Measurements from ENCODE around the gene SH2D6. TPM values are rescaled to one million over a fixed set of nuclear protein-coding genes. Genes with fewer than 3 reads are reported as not detected.

Gene SH2D6
- total RNA-seq, 2 experiments from 2014 or later, result 0.40 to 0.88 TPM

GRCh38 chr2:85388878-85389538 is 29.5 kb upstream of the SH2D6 start:
- Mint-ChIP-seq H3K4me1 (ENCODE audit: low read depth) (peaks cover 5% of the 10 kb centered on the region), H3K27me3 (ENCODE audit: low read depth) (no peaks in the 10 kb centered on the region), H3K9me3 (no peaks in the 10 kb centered on the region), H3K4me3 (no peak overlapping the region), H3K36me3 (ENCODE audit: low read depth) (peaks cover 4% of the 10 kb centered on the region), H3K27ac (no peak overlapping the region)
- CTCF ChIA-PET, result interaction anchor here (0.5 to 7.0 kb wide), 5 partner anchors 32 to 241 kb away, joined by 3 to 78 read pairs (median 4); no protein-coding TSS in a partner anchor
- DNase-seq, result no peak
- intact Hi-C loops (cut with micrococcal nuclease), result no loop called here

DNA sequence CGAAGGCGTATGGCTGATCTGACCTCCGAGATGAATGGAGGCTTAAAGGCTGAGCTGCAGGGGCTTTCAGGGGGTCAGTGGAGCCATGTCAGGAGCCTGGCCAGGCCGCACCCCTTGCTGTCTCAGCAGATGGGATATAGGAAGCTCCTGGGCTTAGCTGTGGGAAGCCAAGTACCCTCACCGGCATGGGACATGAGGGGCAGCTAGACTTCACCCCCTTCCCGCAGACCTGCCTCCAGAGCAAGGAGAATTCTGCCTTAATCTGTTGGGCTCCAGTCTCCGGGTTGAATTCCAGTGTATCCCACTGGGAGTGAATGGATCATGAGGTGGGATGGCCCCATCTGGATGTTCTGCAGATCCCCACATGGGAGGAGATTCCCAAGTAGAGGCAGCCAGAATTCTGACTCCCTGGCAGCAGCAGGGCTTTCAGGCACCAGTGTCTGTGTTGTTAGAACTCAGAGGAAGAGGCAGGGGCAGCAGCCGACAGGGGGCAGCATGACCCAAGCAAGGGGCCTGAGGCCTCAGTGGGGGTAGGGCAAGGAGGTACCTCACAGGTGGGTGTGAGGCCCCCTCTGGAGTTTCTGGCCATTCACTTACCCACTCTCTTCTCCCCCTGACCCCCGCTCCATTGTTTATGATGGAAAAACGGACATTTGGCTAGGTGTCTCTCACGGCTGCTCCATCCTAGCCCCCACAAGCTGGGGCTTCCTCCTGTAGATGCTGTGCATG is 27.4 kb upstream of the SH2D6 start:
- Mint-ChIP-seq H3K4me1 (ENCODE audit: low read depth) (peaks cover 5% of the 10 kb centered on the region), H3K4me3 (no peak overlapping the region), H3K27ac (no peak overlapping the region), H3K9me3 (no peaks in the 10 kb centered on the region), H3K27me3 (ENCODE audit: low read depth) (no peaks in the 10 kb centered on the region), H3K36me3 (ENCODE audit: low read depth) (peaks cover 2% of the 10 kb centered on the region)
- intact Hi-C loops (cut with micrococcal nuclease), result loop anchor here (1.0 to 5.0 kb wide), 3 partner anchors 29 to 316 kb away; no protein-coding TSS in a partner anchor
- CTCF ChIA-PET, result interaction anchor here (0.7 to 7.0 kb wide), 8 partner anchors 16 to 169 kb away, joined by 3 to 78 read pairs (median 4); no protein-coding TSS in a partner anchor
- peak; percentile 79 for DNase-seq

DNA sequence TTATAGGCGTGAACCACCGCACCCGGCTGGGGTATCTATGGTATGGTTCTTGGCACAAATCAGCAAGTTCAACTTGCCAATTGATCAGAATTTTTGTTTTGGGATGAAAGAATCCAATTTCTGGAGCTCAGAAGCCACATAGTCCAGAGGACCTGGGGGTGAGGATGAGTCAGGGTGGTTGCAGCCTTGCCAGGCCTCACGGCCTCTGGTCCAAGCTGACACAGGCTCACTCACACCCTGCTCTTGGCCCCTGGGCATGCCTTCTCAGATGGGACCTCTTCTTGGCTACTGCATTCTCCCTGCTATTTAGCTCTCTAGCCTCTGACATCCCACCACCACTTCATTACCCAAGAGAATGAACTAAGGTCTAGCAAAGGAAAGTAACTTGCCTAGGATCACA is 24.7 kb upstream of the SH2D6 start:
- H3K27me3 Mint-ChIP-seq (ENCODE audit: low read depth), result no peaks in the 10 kb centered on the region
- CTCF ChIA-PET, result interaction anchor here (1.0 to 7.0 kb wide), 2 partner anchors 93 to 156 kb away, joined by 4 to 78 read pairs; no protein-coding TSS in a partner anchor
- intact Hi-C loops (cut with micrococcal nuclease), result loop anchor here (5.0 kb wide), 1 partner anchor 313 kb away; no protein-coding TSS in a partner anchor
- no peak for DNase-seq
- peaks cover 5% of the 10 kb centered on the region for H3K4me1 Mint-ChIP-seq (ENCODE audit: low read depth)
- no peak overlapping the region for H3K27ac Mint-ChIP-seq
- no peaks in the 10 kb centered on the region for H3K9me3 Mint-ChIP-seq
- no peak overlapping the region for H3K4me3 Mint-ChIP-seq
- peaks cover 2% of the 10 kb centered on the region for H3K36me3 Mint-ChIP-seq (ENCODE audit: low read depth)

- peaks cover 2% of the 10 kb centered on the region for H3K36me3 Mint-ChIP-seq (ENCODE audit: low read depth)
- no peaks in the 10 kb centered on the region for H3K27me3 Mint-ChIP-seq (ENCODE audit: low read depth)
- no peak overlapping the region for H3K27ac Mint-ChIP-seq
- peaks cover 5% of the 10 kb centered on the region for H3K4me1 Mint-ChIP-seq (ENCODE audit: low read depth)
- CTCF ChIA-PET, result interaction anchor here (7.0 kb wide), 1 partner anchor 156 kb away, joined by 78 read pairs; no protein-coding TSS in a partner anchor
- no peak for DNase-seq
- no peak overlapping the region for H3K4me3 Mint-ChIP-seq
- intact Hi-C loops (cut with micrococcal nuclease), result loop anchor here (5.0 kb wide), 1 partner anchor 313 kb away; no protein-coding TSS in a partner anchor
- H3K9me3 Mint-ChIP-seq, result no peaks in the 10 kb centered on the region
Measured at GRCh38 chr2:85394261-85394681, 24.2 kb upstream of the SH2D6 start.

GRCh38 chr2:85394976-85395375 is 23.5 kb upstream of the SH2D6 start:
- Mint-ChIP-seq H3K27ac (no peak overlapping the region), H3K4me3 (no peak overlapping the region), H3K36me3 (ENCODE audit: low read depth) (peaks cover 2% of the 10 kb centered on the region), H3K9me3 (no peaks in the 10 kb centered on the region), H3K4me1 (ENCODE audit: low read depth) (peaks cover 5% of the 10 kb centered on the region), H3K27me3 (ENCODE audit: low read depth) (no peaks in the 10 kb centered on the region)
- DNase-seq, result no peak
- intact Hi-C loops (cut with micrococcal nuclease), result loop anchor here (5.0 kb wide), 1 partner anchor 312 kb away; no protein-coding TSS in a partner anchor
- CTCF ChIA-PET, result interaction anchor here (7.0 kb wide), 1 partner anchor 155 kb away, joined by 78 read pairs; no protein-coding TSS in a partner anchor

GRCh38 chr2:85395912-85396475 is 22.5 kb upstream of the SH2D6 start:
- intact Hi-C loops (cut with micrococcal nuclease), result no loop called here
- no peak overlapping the region for H3K4me3 Mint-ChIP-seq
- H3K36me3 Mint-ChIP-seq (ENCODE audit: low read depth), result no peaks in the 10 kb centered on the region
- no peaks in the 10 kb centered on the region for H3K27me3 Mint-ChIP-seq (ENCODE audit: low read depth)
- peaks cover 5% of the 10 kb centered on the region for H3K4me1 Mint-ChIP-seq (ENCODE audit: low read depth)
- no peak for DNase-seq
- CTCF ChIA-PET, result interaction anchor here (7.0 kb wide), 1 partner anchor 154 kb away, joined by 78 read pairs; no protein-coding TSS in a partner anchor
- no peak overlapping the region for H3K27ac Mint-ChIP-seq
- no peaks in the 10 kb centered on the region for H3K9me3 Mint-ChIP-seq

DNA sequence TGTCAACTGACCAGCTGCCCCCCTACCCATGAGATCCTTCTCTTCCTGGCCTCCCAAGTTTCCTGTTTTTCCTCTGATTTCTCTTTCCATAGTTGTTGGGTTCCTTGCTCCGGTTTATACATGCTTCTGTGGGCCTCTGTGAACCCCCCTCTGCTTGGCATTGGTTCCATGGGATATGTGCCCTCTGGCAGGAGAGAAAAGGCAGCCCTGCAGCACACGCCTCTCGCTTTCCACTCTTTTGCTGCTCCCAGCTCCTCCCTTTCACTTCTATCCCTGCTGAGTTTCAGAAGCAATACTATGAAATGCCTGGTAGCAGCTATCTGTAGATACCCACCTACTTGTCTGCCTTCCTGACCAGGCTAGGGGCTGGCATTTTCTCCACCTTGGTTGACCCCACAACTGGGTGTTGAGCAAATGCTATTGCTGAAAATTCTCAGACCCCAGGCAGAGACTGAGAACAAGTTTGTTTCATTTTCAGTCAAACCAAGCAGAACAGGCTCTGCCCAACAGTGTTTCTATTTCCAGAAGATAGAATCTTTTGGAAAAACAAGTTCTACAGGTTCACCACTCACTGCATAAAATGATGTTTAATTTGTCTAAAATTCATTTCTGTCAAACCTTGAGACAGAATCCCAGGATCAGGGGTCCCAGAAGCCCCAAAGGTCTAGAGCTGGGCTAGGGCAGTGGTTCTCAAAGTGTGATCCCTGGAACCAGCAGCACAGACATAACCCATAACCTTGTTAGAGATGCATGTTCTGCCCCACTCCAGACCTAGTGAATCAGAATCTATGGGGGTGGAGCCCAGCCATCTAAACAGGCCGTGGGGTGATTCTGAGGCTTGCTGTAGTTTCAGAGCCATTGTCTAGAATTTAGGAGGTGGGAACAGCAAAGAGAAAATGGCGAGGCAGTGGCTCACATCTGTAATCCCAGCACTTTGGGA is 21.7 kb upstream of the SH2D6 start:
- no peak overlapping the region for H3K27ac Mint-ChIP-seq
- CTCF ChIA-PET, result no interaction called here

DNA sequence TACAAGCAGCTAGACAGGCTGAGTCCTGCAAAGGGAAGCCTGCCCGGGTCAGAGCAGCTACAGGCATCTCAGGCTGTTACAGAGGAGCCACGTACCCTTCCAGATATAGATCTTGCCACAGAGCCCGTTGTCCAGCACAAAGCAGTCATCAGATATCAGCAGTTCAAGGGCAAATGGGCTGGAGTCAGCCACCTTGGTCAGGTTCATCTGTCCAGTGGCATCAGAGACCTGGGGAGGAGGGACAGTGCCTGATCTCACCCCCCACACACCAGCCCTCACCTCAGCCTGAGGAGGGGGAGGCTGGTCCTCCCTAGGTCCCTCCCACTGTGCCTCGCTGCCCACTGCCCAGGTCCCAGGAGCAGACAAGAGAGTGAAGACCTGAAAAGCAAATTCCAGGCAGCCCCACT is 20.6 kb upstream of the SH2D6 start:
- intact Hi-C loops (cut with micrococcal nuclease), result no loop called here

More for the DNA sequence above, 21.7 kb upstream of the SH2D6 start:
- no peak for DNase-seq
- H3K9me3 Mint-ChIP-seq, result no peaks in the 10 kb centered on the region
- H3K4me1 Mint-ChIP-seq (ENCODE audit: low read depth), result peaks cover 5% of the 10 kb centered on the region
- no peaks in the 10 kb centered on the region for H3K36me3 Mint-ChIP-seq (ENCODE audit: low read depth)
- no peaks in the 10 kb centered on the region for H3K27me3 Mint-ChIP-seq (ENCODE audit: low read depth)
- H3K4me3 Mint-ChIP-seq, result no peak overlapping the region
- intact Hi-C loops (cut with micrococcal nuclease), result no loop called here

DNA sequence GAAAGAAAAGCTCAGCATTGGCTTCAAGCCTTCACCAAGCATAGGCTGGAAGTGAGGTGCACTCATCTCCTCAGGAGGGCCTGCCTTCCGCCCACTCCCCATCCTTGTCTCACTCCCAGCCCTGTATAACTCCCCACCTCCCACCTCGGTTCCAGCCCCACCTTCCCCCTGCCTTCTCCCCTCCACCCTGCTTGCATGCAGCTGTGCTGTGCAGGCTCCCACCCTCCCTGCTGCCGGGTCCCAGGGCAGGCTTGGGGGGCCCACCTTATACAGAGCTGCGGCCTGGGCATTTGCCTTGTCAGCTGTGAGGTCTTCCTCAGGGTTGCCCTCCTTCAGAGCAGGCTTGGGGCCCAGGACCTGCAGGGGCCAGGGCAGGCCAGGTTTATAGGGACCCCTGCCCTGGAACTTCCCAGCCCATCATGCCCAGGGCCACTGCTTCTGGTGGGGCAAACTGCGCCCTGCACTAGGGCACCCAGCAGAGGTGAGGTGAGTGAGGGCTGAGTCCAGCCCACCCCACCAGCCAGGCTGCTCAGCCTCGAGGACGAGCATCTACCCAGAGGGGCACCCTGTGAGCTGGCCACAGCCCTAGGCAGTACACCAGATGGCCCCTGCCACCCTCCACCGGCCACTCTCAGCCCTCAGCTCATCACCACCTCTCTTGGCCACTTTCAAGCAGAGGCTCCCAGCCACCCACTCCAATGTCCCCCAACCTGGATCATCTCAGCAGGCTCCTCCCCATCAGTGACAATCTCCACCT is 19.9 kb upstream of the SH2D6 start:
- Mint-ChIP-seq H3K27me3 (ENCODE audit: low read depth) (no peaks in the 10 kb centered on the region), H3K9me3 (peaks cover 7% of the 10 kb centered on the region), H3K27ac (no peak overlapping the region), H3K4me1 (ENCODE audit: low read depth) (no peaks in the 10 kb centered on the region), H3K4me3 (no peak overlapping the region), H3K36me3 (ENCODE audit: low read depth) (no peaks in the 10 kb centered on the region)
- intact Hi-C loops (cut with micrococcal nuclease), result no loop called here
- no peak for DNase-seq
- CTCF ChIA-PET, result interaction anchor here (0.7 kb wide), 1 partner anchor 154 kb away, joined by 3 read pairs; no protein-coding TSS in a partner anchor

More for the DNA sequence above, 20.6 kb upstream of the SH2D6 start:
- no peak overlapping the region for H3K27ac Mint-ChIP-seq
- CTCF ChIA-PET, result interaction anchor here (0.7 kb wide), 1 partner anchor 154 kb away, joined by 3 read pairs; no protein-coding TSS in a partner anchor
- no peak overlapping the region for H3K4me3 Mint-ChIP-seq
- H3K9me3 Mint-ChIP-seq, result peaks cover under 1% of the 10 kb centered on the region
- no peak for DNase-seq
- no peaks in the 10 kb centered on the region for H3K27me3 Mint-ChIP-seq (ENCODE audit: low read depth)
- H3K36me3 Mint-ChIP-seq (ENCODE audit: low read depth), result no peaks in the 10 kb centered on the region
- no peaks in the 10 kb centered on the region for H3K4me1 Mint-ChIP-seq (ENCODE audit: low read depth)

GRCh38 chr2:85399183-85399455 is 19.4 kb upstream of the SH2D6 start:
- no peak overlapping the region for H3K27ac Mint-ChIP-seq
- peaks cover under 1% of the 10 kb centered on the region for H3K36me3 Mint-ChIP-seq (ENCODE audit: low read depth)
- H3K9me3 Mint-ChIP-seq, result peaks cover 9% of the 10 kb centered on the region
- no peaks in the 10 kb centered on the region for H3K27me3 Mint-ChIP-seq (ENCODE audit: low read depth)
- intact Hi-C loops (cut with micrococcal nuclease), result no loop called here
- no peak overlapping the region for H3K4me3 Mint-ChIP-seq
- no peaks in the 10 kb centered on the region for H3K4me1 Mint-ChIP-seq (ENCODE audit: low read depth)
- DNase-seq, result no peak
- CTCF ChIA-PET, result no interaction called here

DNA sequence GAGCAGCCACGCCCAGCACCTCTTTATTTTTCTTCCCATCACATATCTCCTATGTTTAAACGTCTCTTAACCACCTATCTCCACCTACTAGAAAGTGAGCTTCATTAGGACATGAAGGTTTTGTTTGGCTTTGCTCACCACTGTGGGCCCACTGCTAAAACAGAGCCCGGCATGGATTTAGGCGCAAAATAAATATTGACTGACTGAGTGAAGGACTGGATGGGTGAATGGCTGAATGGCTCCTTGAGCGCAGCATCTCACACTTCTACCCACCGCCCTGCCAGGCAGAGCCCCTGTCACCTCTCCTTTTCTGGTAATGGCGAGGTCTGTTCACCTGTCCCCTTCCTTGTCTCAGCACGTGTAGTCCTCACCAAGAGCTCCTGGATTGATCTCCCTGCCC is 18.5 kb upstream of the SH2D6 start:
- Mint-ChIP-seq H3K9me3 (peaks cover 12% of the 10 kb centered on the region), H3K4me3 (no peak overlapping the region), H3K4me1 (ENCODE audit: low read depth) (no peaks in the 10 kb centered on the region), H3K36me3 (ENCODE audit: low read depth) (peaks cover 2% of the 10 kb centered on the region), H3K27ac (no peak overlapping the region), H3K27me3 (ENCODE audit: low read depth) (no peaks in the 10 kb centered on the region)
- no peak for DNase-seq
- CTCF ChIA-PET, result no interaction called here
- intact Hi-C loops (cut with micrococcal nuclease), result no loop called here

Measured in activated naive CD4-positive, alpha-beta T cell treated with anti-CD3 and anti-CD28 coated beads for 36 hours (primary cell).